Measurements from ENCODE around the gene SLC6A19.

DNA sequence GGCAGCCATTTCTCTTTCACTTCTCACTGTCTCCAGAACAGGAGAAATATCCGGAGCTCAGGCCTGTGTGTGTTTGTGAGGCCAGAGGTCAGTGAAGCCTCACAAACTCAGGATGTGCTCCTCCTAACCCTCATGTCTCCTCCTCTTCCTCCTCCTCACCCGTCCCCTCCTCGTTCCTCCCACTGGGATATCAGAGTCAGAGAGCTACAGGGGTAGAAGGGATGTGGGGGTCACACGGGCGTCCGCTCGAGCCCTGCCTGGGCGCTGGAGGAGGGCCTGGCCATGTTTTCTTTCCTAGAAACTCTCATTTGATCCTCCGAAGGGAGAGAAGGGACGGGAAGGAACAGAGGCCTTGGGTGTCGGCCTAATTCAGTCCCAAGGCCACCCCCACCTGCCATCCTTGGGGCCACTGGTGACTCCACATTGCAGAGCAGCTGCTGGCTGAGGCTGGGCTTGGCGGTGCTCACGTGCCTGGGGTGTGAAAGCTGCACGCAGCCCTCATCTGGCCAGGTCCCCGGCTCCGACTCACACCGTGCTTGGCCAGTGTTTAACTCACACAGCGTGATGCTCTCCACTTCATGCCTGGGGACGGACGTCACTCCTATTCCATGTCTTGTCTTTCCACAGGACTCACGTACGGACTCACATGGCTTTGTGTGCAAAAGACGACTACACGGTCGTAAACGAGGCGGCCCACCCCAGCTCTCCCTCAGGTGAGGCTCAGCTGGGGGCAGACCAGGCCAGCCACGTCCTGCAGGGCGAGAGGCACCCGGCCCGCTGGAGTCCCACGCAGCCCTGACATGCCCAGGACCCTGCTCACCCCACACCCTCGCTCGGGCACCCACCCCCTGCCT, 22.6 kb upstream of the SLC6A19 start:
- TF ChIP-seq POLR2A (IDR thresholded peaks at IDR 0.05) (no peak), POLR2AphosphoS5 (IDR thresholded peaks at IDR 0.05) (no peak)
- TF ChIP-seq, protein P1, sequence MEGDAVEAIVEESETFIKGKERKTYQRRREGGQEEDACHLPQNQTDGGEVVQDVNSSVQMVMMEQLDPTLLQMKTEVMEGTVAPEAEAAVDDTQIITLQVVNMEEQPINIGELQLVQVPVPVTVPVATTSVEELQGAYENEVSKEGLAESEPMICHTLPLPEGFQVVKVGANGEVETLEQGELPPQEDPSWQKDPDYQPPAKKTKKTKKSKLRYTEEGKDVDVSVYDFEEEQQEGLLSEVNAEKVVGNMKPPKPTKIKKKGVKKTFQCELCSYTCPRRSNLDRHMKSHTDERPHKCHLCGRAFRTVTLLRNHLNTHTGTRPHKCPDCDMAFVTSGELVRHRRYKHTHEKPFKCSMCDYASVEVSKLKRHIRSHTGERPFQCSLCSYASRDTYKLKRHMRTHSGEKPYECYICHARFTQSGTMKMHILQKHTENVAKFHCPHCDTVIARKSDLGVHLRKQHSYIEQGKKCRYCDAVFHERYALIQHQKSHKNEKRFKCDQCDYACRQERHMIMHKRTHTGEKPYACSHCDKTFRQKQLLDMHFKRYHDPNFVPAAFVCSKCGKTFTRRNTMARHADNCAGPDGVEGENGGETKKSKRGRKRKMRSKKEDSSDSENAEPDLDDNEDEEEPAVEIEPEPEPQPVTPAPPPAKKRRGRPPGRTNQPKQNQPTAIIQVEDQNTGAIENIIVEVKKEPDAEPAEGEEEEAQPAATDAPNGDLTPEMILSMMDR (IDR thresholded peaks at IDR 0.05) = no peak

Data from prostate gland (tissue), 2 donors.